T-helper 9 cell (primary cell): Measurements from ENCODE around the gene FAM114A1.
"Not testable (repeated sequence)": the region's sequence is repeated elsewhere in the genome, so short reads cannot be mapped to it uniquely, and the experiment has no call there.

Experiments
- DNase-seq: peaks from one replicate; pipeline ENCODE4 v3.0.0-alpha.2; 2020

Gene FAM114A1

DNA sequence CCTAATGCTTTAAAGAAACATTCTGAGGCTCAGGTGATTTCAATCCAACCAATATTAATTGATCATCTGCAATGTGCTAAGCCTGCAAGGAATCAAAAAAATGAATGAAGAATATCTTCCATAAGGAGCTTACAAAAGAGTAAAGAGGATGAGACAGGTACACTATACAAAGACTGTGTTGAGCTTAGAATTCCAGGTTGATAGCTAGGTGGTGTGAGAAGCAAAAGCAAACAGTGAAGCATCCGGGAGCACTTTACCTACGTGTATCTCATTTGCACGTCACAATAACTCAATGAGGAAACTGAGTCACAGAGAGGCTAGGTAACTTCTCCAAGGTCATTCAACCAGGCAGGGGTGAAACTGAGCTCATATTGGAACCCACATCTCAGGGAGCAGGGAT lies 37.1 kb downstream of the FAM114A1 start:
- DNase-seq: no peak

GRCh38 chr4:38905652-38906385 lies 38.2 kb downstream of the FAM114A1 start:
- DNase-seq: no peak

DNA sequence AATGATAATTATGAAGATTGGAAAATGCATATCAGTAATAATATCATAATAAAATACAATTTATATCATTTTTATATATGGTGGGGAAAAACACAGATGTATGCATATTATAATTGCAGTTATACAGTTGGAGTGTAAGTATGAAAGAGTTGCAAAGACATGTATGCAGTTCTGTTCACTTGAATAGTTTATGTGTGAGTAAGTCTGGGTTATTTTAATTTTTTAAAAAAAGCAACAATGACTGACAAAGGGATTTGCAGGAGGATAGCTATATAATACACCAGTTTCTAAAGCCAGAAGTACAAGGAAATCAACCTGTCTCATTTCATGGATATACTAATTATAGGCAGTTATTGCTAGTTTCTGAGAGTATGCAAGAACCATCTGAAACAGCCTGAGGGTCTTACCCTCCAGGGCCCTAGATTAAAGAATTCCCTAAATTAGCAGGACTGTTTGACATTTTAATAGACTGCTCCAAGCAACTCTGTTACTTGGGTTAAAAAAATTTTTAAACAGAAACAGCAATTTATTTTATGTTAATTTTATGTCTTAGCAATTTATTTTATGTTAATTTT lies 40.2 kb downstream of the FAM114A1 start:
- DNase-seq: no peak

DNA sequence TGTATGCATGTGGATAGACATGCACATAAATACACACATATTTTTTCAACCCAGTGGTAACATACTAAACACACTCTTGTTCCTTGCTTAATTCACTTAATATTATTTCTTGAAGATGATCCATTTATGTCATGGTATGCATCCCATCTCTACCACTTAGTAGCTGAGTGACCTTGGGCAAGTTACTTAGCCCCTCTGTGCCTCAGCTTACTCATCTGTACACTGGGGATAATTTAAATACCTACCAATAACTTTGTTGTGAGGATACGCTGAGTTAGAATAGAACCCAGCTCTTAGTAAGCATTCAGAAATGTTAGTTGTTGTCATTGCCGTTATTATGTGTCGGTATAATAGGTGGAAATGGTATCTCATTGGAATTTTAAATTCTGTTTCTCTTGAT lies 41.4 kb downstream of the FAM114A1 start:
- no peak for DNase-seq

GRCh38 chr4:38911257-38911656 lies 43.7 kb downstream of the FAM114A1 start:
- no peak for DNase-seq

DNA sequence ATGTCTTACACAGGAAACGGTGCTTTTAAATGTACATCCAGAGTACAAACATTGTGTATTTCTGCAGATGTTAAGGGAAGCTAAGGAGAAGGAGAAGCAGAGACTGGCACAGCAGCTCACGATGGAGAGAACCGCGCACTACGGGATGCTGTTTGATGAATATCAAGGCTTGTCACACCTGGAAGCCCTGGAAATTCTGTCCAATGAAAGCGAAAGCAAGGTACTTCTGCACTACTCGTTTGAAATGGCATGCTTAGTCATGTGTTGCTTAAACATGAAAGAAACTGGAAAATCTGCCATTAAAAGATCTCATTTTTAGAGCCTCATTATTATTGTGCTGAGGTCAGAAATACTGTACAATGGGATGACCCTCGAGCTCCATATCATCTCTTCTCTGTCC lies 47.2 kb downstream of the FAM114A1 start:
- DNase-seq: no peak

DNA sequence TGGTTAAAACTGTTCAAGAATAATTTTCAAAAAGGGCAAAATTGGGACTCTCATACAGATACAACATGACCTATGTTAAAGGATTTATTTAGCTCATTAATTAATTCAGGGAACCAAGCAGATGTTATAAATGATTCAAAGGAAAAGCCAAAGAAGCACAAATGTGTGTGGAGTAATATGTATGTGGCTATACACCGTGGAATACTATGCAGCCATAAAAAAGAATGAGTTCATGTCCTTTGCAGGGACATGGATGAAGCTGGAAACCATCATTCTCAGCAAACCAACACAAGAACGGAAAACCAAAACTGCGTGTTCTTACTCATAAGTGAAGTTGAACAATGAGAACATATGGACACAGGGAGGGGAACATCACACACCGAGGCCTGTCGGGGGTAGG lies 48.7 kb downstream of the FAM114A1 start:
- not testable (repeated sequence) for DNase-seq

GRCh38 chr4:38917481-38918025 lies 49.9 kb downstream of the FAM114A1 start:
- DNase-seq: no peak

- DNase-seq: no peak
Observed at GRCh38 chr4:38919494-38919893, 51.9 kb downstream of the FAM114A1 start.

- DNase-seq: no peak
Observed at GRCh38 chr4:38920186-38920585, 52.6 kb downstream of the FAM114A1 start.

DNA sequence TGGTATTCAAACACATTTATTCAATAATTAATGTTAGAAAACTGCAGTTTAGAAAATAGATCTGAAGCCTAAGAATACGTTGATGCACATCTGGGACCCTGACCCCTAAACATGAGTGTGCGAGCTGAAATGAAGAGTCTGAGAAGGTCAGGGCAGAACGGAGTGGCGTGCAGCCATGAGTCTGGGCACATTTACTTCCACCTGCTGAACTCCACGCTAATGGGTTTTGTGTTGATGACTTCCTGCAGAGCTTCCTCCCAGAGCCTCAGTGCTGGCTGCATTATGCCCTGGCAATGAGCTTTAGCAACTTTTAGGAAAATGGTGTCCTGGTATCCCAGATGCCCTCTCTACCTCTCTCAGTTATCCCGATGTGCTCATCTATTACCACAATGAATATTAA lies 53.1 kb downstream of the FAM114A1 start:
- DNase-seq: no peak

DNA sequence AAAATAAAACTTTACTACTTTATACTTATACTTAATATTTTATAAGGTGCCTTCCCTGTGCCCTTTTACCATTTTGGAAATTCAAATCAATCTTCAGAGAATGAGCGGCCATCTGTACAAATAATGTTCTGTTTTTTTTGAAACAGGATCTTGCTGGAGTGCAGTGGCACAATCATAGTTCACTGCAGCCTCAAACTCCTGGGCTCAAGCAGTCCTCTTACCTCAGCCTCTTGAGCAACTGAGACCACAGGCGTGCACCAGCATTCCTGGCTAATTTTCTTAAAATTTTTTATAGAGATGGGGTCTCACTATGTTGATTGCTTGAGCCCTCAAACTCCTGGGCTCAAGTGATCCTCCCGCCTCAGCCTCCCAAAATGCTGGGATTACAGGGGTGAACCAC lies 53.5 kb downstream of the FAM114A1 start:
- no peak for DNase-seq

DNA sequence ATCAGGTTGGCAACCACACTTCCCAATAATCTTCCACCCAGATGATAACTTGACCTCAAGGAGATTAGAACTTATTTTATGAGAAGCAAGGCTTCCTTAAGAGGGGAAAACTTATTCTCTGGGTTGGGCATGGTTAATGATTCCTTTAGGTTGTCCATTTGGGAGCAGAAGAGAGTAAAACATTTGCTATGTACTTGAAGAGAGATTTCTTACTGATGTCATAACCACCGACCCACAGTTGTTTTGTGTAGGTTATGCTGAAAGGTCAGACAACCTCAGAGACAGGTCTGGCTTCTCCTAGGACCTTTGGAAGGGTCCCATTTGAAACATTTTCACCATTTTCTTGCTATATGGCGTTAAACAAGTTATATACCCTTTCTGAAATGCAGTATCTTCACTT lies 56.1 kb downstream of the FAM114A1 start:
- DNase-seq: no peak

GRCh38 chr4:38924353-38924752 lies 56.7 kb downstream of the FAM114A1 start:
- DNase-seq: no peak

GRCh38 chr4:38925492-38926413 lies 58.1 kb downstream of the FAM114A1 start:
- no peak for DNase-seq

DNA sequence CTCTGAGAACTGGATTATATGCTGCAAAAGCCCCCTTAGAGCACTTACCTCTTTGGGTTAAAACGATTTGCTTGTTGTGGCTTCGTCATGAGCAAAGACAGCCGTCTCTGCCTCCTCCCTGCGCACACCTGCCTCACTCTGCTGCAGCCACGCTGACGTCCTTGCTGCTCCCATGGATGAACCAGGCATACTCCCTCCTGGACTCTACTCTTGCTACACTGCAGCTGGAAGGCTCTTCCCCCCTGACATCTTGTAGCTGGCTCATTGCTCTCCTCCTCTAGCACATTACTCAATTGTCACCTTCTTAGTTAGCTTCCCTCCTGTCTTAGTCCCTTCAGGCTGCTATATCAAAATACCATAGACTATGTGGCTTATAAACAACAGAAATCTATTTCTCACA lies 59.3 kb downstream of the FAM114A1 start:
- DNase-seq: no peak

DNA sequence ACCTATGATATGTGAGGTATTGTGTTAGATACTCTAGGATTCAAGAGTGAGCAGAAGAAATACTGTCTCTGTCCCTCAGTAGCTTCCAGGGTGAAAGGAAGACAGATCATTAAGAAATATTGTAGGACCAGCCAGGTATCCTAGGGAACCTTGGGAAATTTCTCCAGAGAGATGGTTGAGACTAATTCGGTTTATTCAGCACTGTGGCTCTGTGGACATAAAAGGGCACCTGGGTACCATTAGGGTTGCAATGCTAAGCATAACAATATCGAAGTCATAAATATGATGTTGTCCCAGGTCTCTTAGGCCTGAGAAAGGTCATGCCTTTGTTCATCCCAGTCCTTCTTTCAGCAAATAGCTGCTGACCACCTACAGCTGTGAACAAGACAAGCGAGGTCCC lies 61.0 kb downstream of the FAM114A1 start:
- no peak for DNase-seq

DNA sequence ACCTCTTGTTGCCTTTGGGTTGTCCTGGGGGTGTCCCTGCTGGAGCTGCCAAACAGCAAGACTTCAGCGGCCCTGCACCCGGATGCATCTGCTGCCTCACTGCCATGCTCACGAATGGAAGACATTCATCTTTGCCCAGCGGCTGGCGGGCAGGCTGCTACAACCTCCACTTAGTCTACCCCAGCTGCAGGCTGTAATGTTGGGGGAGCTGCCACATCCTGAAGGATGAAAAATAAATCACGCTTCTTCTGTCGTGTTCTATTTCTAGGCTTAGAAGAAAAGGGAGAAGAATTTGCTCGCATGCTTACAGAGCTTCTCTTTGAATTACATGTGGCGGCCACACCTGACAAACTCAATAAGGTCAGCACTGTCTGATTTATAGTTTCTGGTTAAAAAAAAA lies 61.4 kb downstream of the FAM114A1 start:
- no peak for DNase-seq

- DNase-seq: no peak
Observed at GRCh38 chr4:38930204-38930603, 62.6 kb downstream of the FAM114A1 start.

DNA sequence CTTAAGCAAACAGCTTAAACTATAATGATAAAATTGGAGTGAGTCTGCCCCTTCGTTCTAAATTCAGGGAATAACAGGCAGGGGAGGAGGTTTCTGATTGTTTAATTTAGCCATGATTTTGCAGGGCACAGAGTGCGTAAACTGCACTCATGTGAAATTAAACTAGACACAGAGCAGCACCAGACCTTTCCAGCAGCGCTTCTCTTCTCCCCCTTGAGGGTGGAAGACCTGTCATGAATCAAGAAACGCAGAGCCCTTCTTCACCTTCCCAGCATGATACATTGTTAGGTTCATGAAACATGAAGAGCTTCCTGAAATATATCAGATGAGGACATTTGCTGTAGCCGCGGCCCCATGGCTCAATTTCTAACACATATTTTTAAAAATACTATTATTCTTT lies 63.1 kb downstream of the FAM114A1 start:
- no peak for DNase-seq

- DNase-seq: no peak
Observed at GRCh38 chr4:38931125-38931524, 63.5 kb downstream of the FAM114A1 start.

GRCh38 chr4:38935391-38936073 lies 67.9 kb downstream of the FAM114A1 start:
- DNase-seq: no peak

GRCh38 chr4:38939165-38939564 lies 71.6 kb downstream of the FAM114A1 start:
- no peak for DNase-seq
